Measurements from ENCODE around the gene RFC2.
"Not testable (repeated sequence)": the region's sequence is repeated elsewhere in the genome, so short reads cannot be mapped to it uniquely, and the experiment has no call there.

RFC2 gene

DNA sequence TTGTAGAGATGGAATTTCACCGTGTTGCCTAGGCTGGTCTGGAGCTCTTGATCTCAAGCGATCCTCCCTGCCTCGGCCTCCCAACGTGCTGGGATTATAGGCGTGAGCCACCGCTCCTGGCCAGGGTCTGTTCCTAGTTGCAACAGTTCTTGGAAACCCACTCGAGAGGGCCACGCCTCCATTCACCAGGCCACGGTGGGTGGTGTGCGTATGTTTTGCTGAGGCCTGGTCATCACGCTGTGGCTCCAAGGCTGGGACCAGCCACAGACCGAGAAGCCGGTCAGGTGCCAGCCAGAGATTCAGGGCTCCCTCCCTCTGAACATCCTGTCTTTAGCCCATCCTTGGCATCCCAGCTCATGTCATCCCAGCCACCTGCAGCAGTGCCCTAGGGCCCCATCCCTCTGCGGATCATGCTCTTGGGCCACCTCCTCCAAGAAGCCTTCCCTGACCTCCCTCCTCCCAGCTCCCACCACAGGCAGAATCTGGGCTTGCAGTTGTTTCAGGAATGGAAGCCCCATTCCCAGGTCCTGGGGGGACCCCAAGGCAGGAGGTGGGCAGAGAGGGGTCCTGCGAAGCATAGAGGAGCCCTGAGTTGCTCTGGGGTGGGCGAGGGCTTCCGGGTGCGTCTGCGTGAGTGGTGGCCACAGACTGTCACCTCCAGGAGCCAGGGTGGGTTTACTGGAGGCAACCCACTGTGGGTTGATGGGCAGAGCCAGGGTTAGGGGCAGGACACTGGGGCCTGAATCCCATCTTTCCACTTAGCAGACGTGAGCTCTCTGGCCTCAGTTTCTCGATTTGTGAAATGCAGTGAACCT, 39.2 kb downstream of the RFC2 start:
- peaks cover 10% of the 10 kb centered on the region for H3K4me1 Mint-ChIP-seq
- H3K27ac Mint-ChIP-seq = no peak overlapping the region
- no peaks in the 10 kb centered on the region for H3K27me3 Mint-ChIP-seq (ENCODE audit: low read depth, poor library complexity)
- no peak overlapping the region for H3K4me3 Mint-ChIP-seq
- DNase-seq = no peak
- no peaks in the 10 kb centered on the region for H3K9me3 Mint-ChIP-seq
- H3K36me3 Mint-ChIP-seq (ENCODE audit: low read depth) = no peaks in the 10 kb centered on the region
- TF ChIP-seq, protein P1, sequence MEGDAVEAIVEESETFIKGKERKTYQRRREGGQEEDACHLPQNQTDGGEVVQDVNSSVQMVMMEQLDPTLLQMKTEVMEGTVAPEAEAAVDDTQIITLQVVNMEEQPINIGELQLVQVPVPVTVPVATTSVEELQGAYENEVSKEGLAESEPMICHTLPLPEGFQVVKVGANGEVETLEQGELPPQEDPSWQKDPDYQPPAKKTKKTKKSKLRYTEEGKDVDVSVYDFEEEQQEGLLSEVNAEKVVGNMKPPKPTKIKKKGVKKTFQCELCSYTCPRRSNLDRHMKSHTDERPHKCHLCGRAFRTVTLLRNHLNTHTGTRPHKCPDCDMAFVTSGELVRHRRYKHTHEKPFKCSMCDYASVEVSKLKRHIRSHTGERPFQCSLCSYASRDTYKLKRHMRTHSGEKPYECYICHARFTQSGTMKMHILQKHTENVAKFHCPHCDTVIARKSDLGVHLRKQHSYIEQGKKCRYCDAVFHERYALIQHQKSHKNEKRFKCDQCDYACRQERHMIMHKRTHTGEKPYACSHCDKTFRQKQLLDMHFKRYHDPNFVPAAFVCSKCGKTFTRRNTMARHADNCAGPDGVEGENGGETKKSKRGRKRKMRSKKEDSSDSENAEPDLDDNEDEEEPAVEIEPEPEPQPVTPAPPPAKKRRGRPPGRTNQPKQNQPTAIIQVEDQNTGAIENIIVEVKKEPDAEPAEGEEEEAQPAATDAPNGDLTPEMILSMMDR (IDR thresholded peaks at IDR 0.05) = no peak

DNA sequence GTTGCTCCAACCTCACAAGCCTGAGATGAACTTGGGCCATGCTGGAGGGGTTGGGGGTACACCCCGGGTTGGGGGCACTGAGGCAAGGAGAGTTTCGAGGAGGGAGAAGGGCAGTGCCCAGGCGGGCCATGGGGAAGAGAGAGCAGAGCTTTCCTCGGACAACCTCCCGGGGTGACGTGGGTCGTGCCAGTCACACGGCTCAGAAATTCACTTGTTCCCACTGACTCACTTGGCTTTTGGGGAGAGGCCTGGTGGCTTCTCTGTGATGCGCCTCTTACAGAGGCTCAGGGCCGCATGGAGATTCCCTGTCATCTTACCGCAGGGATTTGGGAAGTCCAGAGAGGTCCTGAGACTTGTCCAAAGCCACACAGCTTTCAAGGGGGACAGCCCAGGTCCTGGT, 41.5 kb downstream of the RFC2 start:
- H3K36me3 Mint-ChIP-seq (ENCODE audit: low read depth) = no peaks in the 10 kb centered on the region
- TF ChIP-seq, protein P1 (IDR thresholded peaks at IDR 0.05) = no peak
- peaks cover 4% of the 10 kb centered on the region for H3K4me1 Mint-ChIP-seq
- no peak overlapping the region for H3K27ac Mint-ChIP-seq
- DNase-seq = no peak
- no peak overlapping the region for H3K4me3 Mint-ChIP-seq
- H3K9me3 Mint-ChIP-seq = no peaks in the 10 kb centered on the region
- no peaks in the 10 kb centered on the region for H3K27me3 Mint-ChIP-seq (ENCODE audit: low read depth, poor library complexity)

DNA sequence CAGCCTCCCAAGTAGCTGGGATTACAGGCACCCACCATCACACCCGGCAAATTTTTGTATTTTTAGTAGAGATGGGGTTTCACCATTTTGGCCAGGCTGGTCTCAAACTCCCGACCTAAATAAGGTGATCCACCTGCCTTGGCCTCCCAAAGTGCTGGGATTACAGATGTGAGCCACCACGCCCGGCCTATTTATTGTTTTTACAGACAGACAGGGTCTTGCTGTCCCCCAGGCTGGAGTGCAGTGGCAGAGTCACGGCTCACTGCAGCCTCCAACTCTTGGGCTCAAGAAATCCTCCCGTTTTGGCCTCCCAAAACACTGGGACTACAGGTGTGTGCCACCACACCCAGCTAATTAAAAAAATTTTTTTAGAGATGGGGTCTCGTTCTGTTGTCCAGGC, 46.0 kb downstream of the RFC2 start:
- H3K27ac Mint-ChIP-seq; H3K36me3 Mint-ChIP-seq (ENCODE audit: low read depth); H3K9me3 Mint-ChIP-seq; H3K4me1 Mint-ChIP-seq; H3K4me3 Mint-ChIP-seq; DNase-seq: not testable (repeated sequence)
- peaks cover 22% of the 10 kb centered on the region for H3K27me3 Mint-ChIP-seq (ENCODE audit: low read depth, poor library complexity)

DNA sequence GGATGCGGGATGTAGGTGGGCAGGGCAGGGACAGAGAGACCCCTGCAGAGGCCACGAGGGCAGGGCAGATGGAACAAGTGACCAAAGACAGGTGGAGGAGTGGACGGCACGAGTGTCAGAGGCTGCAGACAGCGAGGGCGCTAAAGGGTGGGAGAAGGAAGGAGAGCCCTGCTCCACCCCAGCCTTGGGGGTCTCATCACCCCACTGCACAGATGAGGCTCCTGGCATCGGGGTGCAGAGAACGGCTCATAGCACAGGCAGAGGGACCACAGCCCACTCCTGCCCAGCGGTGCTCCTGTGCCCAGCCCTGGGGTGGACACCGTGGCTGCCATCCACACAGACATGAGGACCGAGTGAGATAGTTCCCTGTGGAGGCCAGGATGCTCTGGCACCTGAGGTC, 46.6 kb downstream of the RFC2 start:
- no peak for DNase-seq
- Mint-ChIP-seq H3K27ac (no peak overlapping the region), H3K36me3 (ENCODE audit: low read depth) (peaks cover 3% of the 10 kb centered on the region), H3K4me1 (no peaks in the 10 kb centered on the region), H3K4me3 (no peak overlapping the region), H3K27me3 (ENCODE audit: low read depth, poor library complexity) (peaks cover 23% of the 10 kb centered on the region), H3K9me3 (no peaks in the 10 kb centered on the region)
- TF ChIP-seq, protein P1 (IDR thresholded peaks at IDR 0.05) = no peak

DNA sequence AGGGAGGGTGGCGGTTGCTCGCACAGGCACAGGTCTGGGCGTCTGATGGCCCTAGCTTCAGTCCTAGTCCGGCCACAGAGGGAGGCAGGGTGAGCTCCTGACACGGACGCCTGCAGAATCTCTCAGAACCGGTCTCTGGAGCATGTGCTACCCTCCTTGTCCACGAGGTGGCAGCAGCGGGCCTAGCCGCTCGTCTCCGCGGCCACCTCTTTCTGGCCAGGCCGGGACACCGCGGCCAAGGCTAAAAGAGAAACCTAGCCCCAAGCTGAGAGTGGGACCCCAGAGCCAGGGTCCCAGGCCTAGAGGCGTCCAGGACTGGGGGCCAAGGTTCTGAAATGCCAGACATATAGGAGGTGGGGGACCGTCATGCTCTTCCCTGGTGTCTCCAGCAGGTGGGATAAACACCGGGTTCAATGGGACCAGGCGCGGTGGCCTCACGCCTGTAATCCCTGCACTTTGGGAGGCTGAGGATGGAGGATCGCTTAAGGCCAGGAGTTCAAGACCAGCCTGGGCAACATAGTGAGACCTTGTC, 47.5 kb downstream of the RFC2 start:
- peaks cover 4% of the 10 kb centered on the region for H3K36me3 Mint-ChIP-seq (ENCODE audit: low read depth)
- H3K4me3 Mint-ChIP-seq = no peak overlapping the region
- H3K4me1 Mint-ChIP-seq = no peaks in the 10 kb centered on the region
- TF ChIP-seq, protein P1 (IDR thresholded peaks at IDR 0.05) = peak; percentile 95
- H3K27ac Mint-ChIP-seq = no peak overlapping the region
- DNase-seq = peak; percentile 95
- no peaks in the 10 kb centered on the region for H3K9me3 Mint-ChIP-seq
- H3K27me3 Mint-ChIP-seq (ENCODE audit: low read depth, poor library complexity) = peaks cover 23% of the 10 kb centered on the region

DNA sequence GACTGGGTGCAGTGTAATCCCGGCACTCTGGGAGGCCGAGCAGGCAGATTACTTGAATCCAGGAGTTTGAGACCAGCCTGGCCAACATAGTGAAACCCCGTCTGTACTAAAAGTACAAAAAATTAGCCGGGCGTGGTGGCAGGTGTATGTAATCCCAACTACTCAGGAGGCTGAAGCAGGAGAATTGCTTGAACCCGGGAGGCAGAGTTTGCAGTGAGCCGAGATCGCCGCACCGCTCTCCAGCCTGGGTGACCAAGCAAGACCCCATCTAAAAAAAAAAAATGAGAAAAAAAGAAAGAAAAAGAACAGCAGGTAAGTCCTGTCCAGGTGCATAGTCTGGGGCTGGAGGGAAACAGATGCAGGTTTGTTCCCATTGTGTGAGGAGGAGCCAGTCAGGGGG, 48.1 kb downstream of the RFC2 start:
- H3K9me3 Mint-ChIP-seq; H3K36me3 Mint-ChIP-seq (ENCODE audit: low read depth); H3K4me3 Mint-ChIP-seq; DNase-seq; H3K4me1 Mint-ChIP-seq; H3K27ac Mint-ChIP-seq: not testable (repeated sequence)
- H3K27me3 Mint-ChIP-seq (ENCODE audit: low read depth, poor library complexity) = peaks cover 23% of the 10 kb centered on the region

All from nephron progenitor cell (in vitro differentiated cells).